ENCODE measurements around the gene FRMD1.

- TF ChIP-seq YY1 (IDR thresholded peaks at IDR 0.05; ENCODE audit: insufficient read depth, insufficient read length) (no peak), ZNF274 (IDR thresholded peaks at IDR 0.05; ENCODE audit: low read depth, low read length) (no peak)
Observed at GRCh38 chr6:168018664-168019063, 60.3 kb downstream of the FRMD1 start.

Measured in NT2/D1 (cell line).